PC-3 (cell line): ENCODE measurements around the gene TXLNA.

Experiments used
- CTCF ChIP-seq: fragments of 300-600 bp; sonication (generic); conservative IDR thresholded peaks from 2 replicates; pipeline ENCODE4 v1.5.1; 2017; ENCODE audit warnings: antibody characterized with exemption, low read depth, mild to moderate bottlenecking, low read length
- EZH2 ChIP-seq: fragments of 300-600 bp; sonication (generic); IDR thresholded peaks from one replicate; pipeline ENCODE4 v1.6.1; 2017; ENCODE audit warnings: antibody characterized with exemption, mild to moderate bottlenecking, low read length; ENCODE audit not compliant: unreplicated experiment

- TF ChIP-seq CTCF, result no peak
- no peak for TF ChIP-seq EZH2
Observed at GRCh38 chr1:32199043-32199716, 19.7 kb downstream of the TXLNA start.
